Measurements from ENCODE around the gene CRYGS.

Gene CRYGS

DNA sequence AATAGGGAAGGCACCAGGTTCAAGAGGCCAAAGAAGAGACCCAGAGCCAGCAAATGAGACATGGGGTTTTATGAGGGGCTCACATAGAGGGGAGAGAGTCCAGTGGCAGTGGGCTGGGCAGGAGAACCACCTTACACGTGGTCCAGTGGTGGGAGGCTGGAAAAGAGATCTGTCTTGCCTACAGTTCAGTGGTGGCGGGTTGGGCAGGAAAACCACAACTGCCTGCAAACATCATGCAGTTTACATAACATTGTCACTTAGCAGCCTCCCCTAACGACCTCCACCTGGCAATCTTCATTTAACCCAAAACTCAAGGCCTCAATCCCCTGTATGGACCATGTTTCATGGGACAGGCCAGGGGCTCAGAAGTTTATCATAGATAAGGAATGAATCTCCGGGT is 29.1 kb downstream of the CRYGS start:
- TF ChIP-seq, protein P1, sequence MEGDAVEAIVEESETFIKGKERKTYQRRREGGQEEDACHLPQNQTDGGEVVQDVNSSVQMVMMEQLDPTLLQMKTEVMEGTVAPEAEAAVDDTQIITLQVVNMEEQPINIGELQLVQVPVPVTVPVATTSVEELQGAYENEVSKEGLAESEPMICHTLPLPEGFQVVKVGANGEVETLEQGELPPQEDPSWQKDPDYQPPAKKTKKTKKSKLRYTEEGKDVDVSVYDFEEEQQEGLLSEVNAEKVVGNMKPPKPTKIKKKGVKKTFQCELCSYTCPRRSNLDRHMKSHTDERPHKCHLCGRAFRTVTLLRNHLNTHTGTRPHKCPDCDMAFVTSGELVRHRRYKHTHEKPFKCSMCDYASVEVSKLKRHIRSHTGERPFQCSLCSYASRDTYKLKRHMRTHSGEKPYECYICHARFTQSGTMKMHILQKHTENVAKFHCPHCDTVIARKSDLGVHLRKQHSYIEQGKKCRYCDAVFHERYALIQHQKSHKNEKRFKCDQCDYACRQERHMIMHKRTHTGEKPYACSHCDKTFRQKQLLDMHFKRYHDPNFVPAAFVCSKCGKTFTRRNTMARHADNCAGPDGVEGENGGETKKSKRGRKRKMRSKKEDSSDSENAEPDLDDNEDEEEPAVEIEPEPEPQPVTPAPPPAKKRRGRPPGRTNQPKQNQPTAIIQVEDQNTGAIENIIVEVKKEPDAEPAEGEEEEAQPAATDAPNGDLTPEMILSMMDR (IDR thresholded peaks at IDR 0.05; ENCODE audit: low read depth, low read length, poor library complexity, severe bottlenecking) = no peak
- no peak for TF ChIP-seq EZH2phosphoT487 (IDR thresholded peaks at IDR 0.05; ENCODE audit: borderline replicate concordance, low read length)
- H3K27me3 ChIP-seq (ENCODE audit: control insufficient read depth, low read length) = no peaks in the 10 kb centered on the region

DNA sequence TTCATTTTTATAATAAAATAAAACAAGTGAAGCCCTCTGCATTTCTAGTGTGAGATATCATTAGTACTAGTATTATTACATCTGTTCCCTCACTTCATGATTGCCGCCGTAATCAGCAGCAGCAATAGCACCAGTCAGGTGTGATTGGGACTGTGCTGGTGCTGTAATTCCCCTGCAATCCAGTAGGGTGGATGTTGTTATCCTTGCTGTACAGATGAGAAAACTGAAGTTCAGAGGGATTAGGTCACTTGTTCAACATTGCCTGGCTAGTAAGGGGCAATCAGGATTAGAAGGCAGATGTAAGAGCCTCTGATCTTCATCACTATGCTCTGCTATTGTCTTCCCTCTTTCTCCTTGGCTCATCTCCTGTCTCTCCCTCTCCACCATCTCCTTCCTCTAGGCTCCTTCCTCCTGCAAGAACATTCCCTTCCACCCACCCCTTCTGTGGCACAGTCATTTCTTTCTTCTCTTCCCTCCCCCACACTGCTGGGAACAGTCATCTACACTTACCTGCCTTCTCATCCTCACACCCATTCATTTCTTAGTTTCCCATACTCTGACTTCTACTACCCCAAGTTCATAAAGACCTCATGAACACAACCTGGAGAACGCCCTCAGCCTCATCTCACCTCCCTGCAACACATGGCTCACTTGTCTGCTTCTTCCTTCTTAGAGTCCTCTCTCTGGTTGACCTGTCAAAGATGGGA is 29.7 kb downstream of the CRYGS start:
- Histone ChIP-seq H3K4me1 (ENCODE audit: control insufficient read depth, low read length) (peaks cover 24% of the 10 kb centered on the region), H3F3A (ENCODE audit: control insufficient read depth, insufficient read depth) (no peaks in the 10 kb centered on the region), H4K20me1 (ENCODE audit: control insufficient read depth, insufficient read depth, low read depth, low read length) (no peaks in the 10 kb centered on the region), H3K36me3 (ENCODE audit: control insufficient read depth, low read length) (no peaks in the 10 kb centered on the region), H3K4me2 (ENCODE audit: low read length) (no peak overlapping the region), H3K79me2 (ENCODE audit: control insufficient read depth, low read length) (no peaks in the 10 kb centered on the region), H3K9me3 (ENCODE audit: control insufficient read depth, insufficient read depth, low read length) (no peaks in the 10 kb centered on the region), H3K27me3 (ENCODE audit: control insufficient read depth, low read length) (no peaks in the 10 kb centered on the region), H3K4me3 (ENCODE audit: low read length) (no peak overlapping the region), H3K9me2 (replicated peaks; ENCODE audit: control insufficient read depth, low read length) (no peaks in the 10 kb centered on the region), H3K27ac (ENCODE audit: low read depth, low read length) (no peak overlapping the region)
- TF ChIP-seq, protein P1 (IDR thresholded peaks at IDR 0.05; ENCODE audit: low read depth, low read length, poor library complexity, severe bottlenecking) = peak; percentile 55
- TF ChIP-seq EZH2phosphoT487 (IDR thresholded peaks at IDR 0.05; ENCODE audit: borderline replicate concordance, low read length) = no peak

More for the DNA sequence above, 29.1 kb downstream of the CRYGS start:
- Histone ChIP-seq H3K36me3 (ENCODE audit: control insufficient read depth, low read length) (no peaks in the 10 kb centered on the region), H4K20me1 (ENCODE audit: control insufficient read depth, insufficient read depth, low read depth, low read length) (no peaks in the 10 kb centered on the region), H3K4me1 (ENCODE audit: control insufficient read depth, low read length) (peaks cover 31% of the 10 kb centered on the region), H3F3A (ENCODE audit: control insufficient read depth, insufficient read depth) (peaks cover 2% of the 10 kb centered on the region; the same call in 1 of the 2 replicates), H3K27ac (ENCODE audit: low read depth, low read length) (no peak overlapping the region), H3K9me2 (replicated peaks; ENCODE audit: control insufficient read depth, low read length) (no peaks in the 10 kb centered on the region), H3K4me3 (ENCODE audit: low read length) (no peak overlapping the region), H3K4me2 (ENCODE audit: low read length) (no peak overlapping the region), H3K79me2 (ENCODE audit: control insufficient read depth, low read length) (no peaks in the 10 kb centered on the region), H3K9me3 (ENCODE audit: control insufficient read depth, insufficient read depth, low read length) (no peaks in the 10 kb centered on the region)

DNA sequence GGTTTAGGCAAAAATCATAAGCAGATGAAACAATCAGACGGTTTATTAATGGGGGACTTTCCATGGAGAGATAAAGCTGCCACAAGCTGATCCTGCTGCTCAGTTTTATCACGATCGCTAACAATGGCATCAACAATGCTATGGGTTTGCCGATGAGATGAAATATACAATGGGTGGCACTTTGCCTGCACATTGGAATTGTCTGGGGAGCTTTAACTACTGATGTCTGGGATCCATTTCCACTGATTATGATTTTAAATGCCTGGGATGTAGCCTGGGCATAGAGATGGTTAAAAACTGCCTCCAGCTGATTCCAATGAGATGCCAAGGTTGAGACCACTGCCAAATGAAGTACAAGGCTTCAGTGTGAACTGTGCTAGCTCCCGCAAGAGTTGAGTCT is 30.8 kb downstream of the CRYGS start:
- Histone ChIP-seq H3K4me1 (ENCODE audit: control insufficient read depth, low read length) (peaks cover 13% of the 10 kb centered on the region), H3K27ac (ENCODE audit: low read depth, low read length) (no peak overlapping the region)

More for the DNA sequence above, 30.8 kb downstream of the CRYGS start:
- TF ChIP-seq, protein P1 (IDR thresholded peaks at IDR 0.05; ENCODE audit: low read depth, low read length, poor library complexity, severe bottlenecking) = no peak
- no peak for TF ChIP-seq EZH2phosphoT487 (IDR thresholded peaks at IDR 0.05; ENCODE audit: borderline replicate concordance, low read length)
- no peaks in the 10 kb centered on the region for H3K79me2 ChIP-seq (ENCODE audit: control insufficient read depth, low read length)
- no peaks in the 10 kb centered on the region for H3F3A ChIP-seq (ENCODE audit: control insufficient read depth, insufficient read depth)
- no peaks in the 10 kb centered on the region for H3K9me3 ChIP-seq (ENCODE audit: control insufficient read depth, insufficient read depth, low read length)
- no peaks in the 10 kb centered on the region for H3K9me2 ChIP-seq (replicated peaks; ENCODE audit: control insufficient read depth, low read length)
- H4K20me1 ChIP-seq (ENCODE audit: control insufficient read depth, insufficient read depth, low read depth, low read length) = no peaks in the 10 kb centered on the region
- H3K4me3 ChIP-seq (ENCODE audit: low read length) = no peak overlapping the region
- H3K36me3 ChIP-seq (ENCODE audit: control insufficient read depth, low read length) = no peaks in the 10 kb centered on the region
- H3K4me2 ChIP-seq (ENCODE audit: low read length) = no peak overlapping the region
- H3K27me3 ChIP-seq (ENCODE audit: control insufficient read depth, low read length) = no peaks in the 10 kb centered on the region
